Heart right ventricle (tissue), 16 donors: ENCODE results near the gene IL20RA. TPM values are rescaled to one million over a fixed set of nuclear protein-coding genes. Genes with fewer than 3 reads are reported as not detected.

Experiments used
- ATAC-seq, 8 donors: fragments of 200-7000 bp; cut with Tn5 transposase; one replicate each; pipeline ENCODE4 v1.9.1; 2020; ENCODE audit warnings: mild to moderate bottlenecking in 8 of 8, moderate library complexity in 8 of 8, moderate number of reproducible peaks in 1 of 8
- DNase-seq, 2 donors: peaks; one replicate each; pipeline ENCODE4 v3.0.0-alpha.2; 2020
- H3K27ac ChIP-seq, 10 donors: fragments of 200-600 bp; sonication (generic) in 2 of 10; one replicate each; pipeline versions ENCODE4 v1.5.0 to v1.8.0; 2020 to 2022; ENCODE audit warnings: mild to moderate bottlenecking in 3 of 10
- H3K27me3 ChIP-seq, 7 donors: fragments of 200-600 bp; one replicate each; pipeline ENCODE4 v1.8.0; 2021 to 2022; ENCODE audit warnings: mild to moderate bottlenecking in 2 of 7
- H3K36me3 ChIP-seq, 9 donors: fragments of 200-600 bp; sonication (generic) in 1 of 9; one replicate each; pipeline versions ENCODE4 v1.5.0 to v1.8.0; 2020 to 2022; ENCODE audit warnings: mild to moderate bottlenecking in 2 of 9
- H3K4me1 ChIP-seq, 9 donors: fragments of 200-600 bp; sonication (generic) in 1 of 9; one replicate each; pipeline versions ENCODE4 v1.5.0 to v1.8.0; 2020 to 2022; ENCODE audit warnings: mild to moderate bottlenecking in 4 of 9
- H3K4me3 ChIP-seq, 10 donors: fragments of 200-600 bp; sonication (generic) in 2 of 10; one replicate each; pipeline versions ENCODE4 v1.5.0 to v1.8.0; 2020 to 2022; ENCODE audit warnings: mild to moderate bottlenecking in 7 of 10, moderate library complexity in 2 of 10
- H3K9me3 ChIP-seq, 11 donors: fragments of 200-600 bp in 10 of 11; sonication (generic) in 2 of 11; one replicate each; pipeline versions ENCODE4 v1.5.0 to v1.8.0; 2013 to 2022; ENCODE audit warnings: mild to moderate bottlenecking in 2 of 11, control low read depth in 1 of 11, moderate library complexity in 1 of 11
- CTCF ChIP-seq, 9 donors: fragments of 200-600 bp; sonication (generic) in 2 of 9; IDR thresholded peaks; one replicate each; pipeline versions ENCODE4 v1.5.0 to v1.8.0; 2021 to 2022; ENCODE audit warnings: antibody characterized with exemption in 9 of 9, mild to moderate bottlenecking in 5 of 9, moderate library complexity in 1 of 9
- WGBS, 2 donors: extraction: QIAGEN DNeasy Blood & Tissue Kit; methylation state at CpG; one replicate each; pipeline ENCODE4 v1.1.7; 2013; ENCODE audit warnings: inconsistent platforms in 1 of 2; 5-methylcytosine and 5-hydroxymethylcytosine counted together
- intact Hi-C, 10 donors: fragments of 100-400 bp; cut with DNase I; formaldehyde crosslinking; loops; one replicate each; pipeline versions ENCODE4 v1.11.1 to v1.14.2; 2022
- polyA plus RNA-seq, 2 donors: library from polyadenylated mRNA; stranded (reverse); fragments of 200-250 nt; gene quantifications; one replicate each; pipeline ENCODE4 v1.2.3, GENCODE V29; 2013
- total RNA-seq, 10 donors: library from RNA; stranded (reverse); fragmentation: NEBNext Ultra II Directional in 3 of 10; extraction: Animal tissue kit (Norgen Biotek cat#: 25700) in 3 of 10; gene quantifications; one replicate each; pipeline versions ENCODE4 v1.2.1 to v1.2.4, GENCODE V29; 2021 to 2023
- donor health status: Arrhythmogenic right ventricular cardiomyopathy.
- donor health status: ischemic (EF 13 %, LVEDD 7.1; RV severe dilation, severe dysfunction).
- donor health status: healthy with polysubstance abuse.
- donor health status: DM: no; HTN: yes; CAD: no.
- donor health status: DM: no; HTN: no; CAD: no.
- donor health status: ischemic (EF 25% LVEDD 6.9; RV normal size, moderate dysfunction).
- donor health status: ischemic (EF 25% LVEDD 5.7; RV mildly dilated, moderate dysfunction).
- donor health status: healthy.
- donor health status: DM: yes; HTN: yes; CAD: no.
- donor health status: Ischemic cardiomyopathy.
- donor health status: ischemic (EF 35%, LVEDD 5.7; RV mildly dilated, moderate dysfunction).
- donor health status: nonischemic (EF 11% LVEDD 7.7; RV severe dilation, severe dysfunction).
- donor health status: DM: yes; HTN: yes; CAD: no.
- donor health status: PGD.
- donor health status: ischemic (EF 29% LVEDD 5.4; RV normal size, mild dysfunction).
- donor health status: nonischemic (EF 23%, LVEDD 6.1; RV moderate dilation, normal function).

Gene IL20RA
- total and polyA plus RNA-seq, 12 donors: 0.28 to 15.4 (median 2.1) TPM

- 66 to 83% methylated on average over 4 of the region's 4 CpGs for WGBS, 2 donors
- no peak for TF ChIP-seq CTCF (IDR thresholded peaks at IDR 0.05)
- intact Hi-C loops: no loop called here
- no peak overlapping the region for H3K4me3 ChIP-seq
- no peaks in the 10 kb centered on the region for H3K36me3 ChIP-seq
- H3K9me3 ChIP-seq: no peaks in the 10 kb centered on the region
- DNase-seq: no peak
- H3K27ac ChIP-seq: no peak overlapping the region
- H3K4me1 ChIP-seq: peaks cover 0 to 26% (median 10%) of the 10 kb centered on the region in 9 donors
- ATAC-seq: no peak
- peaks cover 0 to 52% (median 7%) of the 10 kb centered on the region in 7 donors for H3K27me3 ChIP-seq
Observed at GRCh38 chr6:136987526-136987925, 57.2 kb downstream of the IL20RA start.

GRCh38 chr6:136985502-136985901 is 59.3 kb downstream of the IL20RA start:
- ATAC-seq (no peak), DNase-seq (no peak)
- H3K27me3 ChIP-seq: peaks cover 0 to 38% (median 7%) of the 10 kb centered on the region in 7 donors
- WGBS, 2 donors: 93 to 97% methylated on average over 5 of the region's 5 CpGs
- no peak overlapping the region for H3K27ac ChIP-seq
- no peaks in the 10 kb centered on the region for H3K36me3 ChIP-seq
- intact Hi-C loops: no loop called here
- peaks cover 0 to 24% (median 9%) of the 10 kb centered on the region in 9 donors for H3K4me1 ChIP-seq
- no peaks in the 10 kb centered on the region for H3K9me3 ChIP-seq
- TF ChIP-seq CTCF (IDR thresholded peaks at IDR 0.05): no peak
- no peak overlapping the region for H3K4me3 ChIP-seq

GRCh38 chr6:136984578-136984977 is 60.2 kb downstream of the IL20RA start:
- H3K9me3 ChIP-seq: no peaks in the 10 kb centered on the region
- 89 to 94% methylated on average over 4 of the region's 4 CpGs for WGBS, 2 donors
- TF ChIP-seq CTCF (IDR thresholded peaks at IDR 0.05): no peak
- H3K36me3 ChIP-seq: no peaks in the 10 kb centered on the region
- no peak overlapping the region for H3K4me3 ChIP-seq
- DNase-seq: no peak
- H3K4me1 ChIP-seq: peaks cover 0 to 18% (median 5%) of the 10 kb centered on the region in 9 donors
- intact Hi-C loops: no loop called here
- H3K27me3 ChIP-seq: peaks cover 0 to 31% (median 6%) of the 10 kb centered on the region in 7 donors
- no peak for ATAC-seq
- H3K27ac ChIP-seq: no peak overlapping the region

GRCh38 chr6:136983687-136984086 is 61.1 kb downstream of the IL20RA start:
- 23 to 51% methylated on average over 2 of the region's 2 CpGs for WGBS, 2 donors
- DNase-seq (no peak), ATAC-seq (peak in 6 of 8 donors; percentile 37 to 73 (median 46))
- H3K9me3 ChIP-seq: no peaks in the 10 kb centered on the region
- intact Hi-C loops: no loop called here
- no peak for TF ChIP-seq CTCF (IDR thresholded peaks at IDR 0.05)
- H3K4me3 ChIP-seq: no peak overlapping the region
- H3K36me3 ChIP-seq: no peaks in the 10 kb centered on the region
- peaks cover 0 to 18% (median 0%) of the 10 kb centered on the region in 9 donors for H3K4me1 ChIP-seq
- peaks cover 0 to 27% (median 3%) of the 10 kb centered on the region in 7 donors for H3K27me3 ChIP-seq
- no peak overlapping the region for H3K27ac ChIP-seq
